Osteocyte (in vitro differentiated cells): ENCODE measurements around the gene FILIP1. TPM values are rescaled to one million over a fixed set of nuclear protein-coding genes. Genes with fewer than 3 reads are reported as not detected.

Experiments
- DNase-seq: peaks from one replicate; pipeline ENCODE4 v3.0.0; 2021; ENCODE audit warnings: mixed read lengths; ENCODE audit not compliant: unreplicated experiment; ENCODE audit errors: extremely low spot score
- H3K27ac Mint-ChIP-seq: one replicate; pipeline ENCODE4 v1.8.0; 2021; ENCODE audit warnings: mild to moderate bottlenecking, mixed read lengths; ENCODE audit not compliant: unreplicated experiment
- H3K27me3 Mint-ChIP-seq: one replicate; pipeline ENCODE4 v1.8.0; 2021; ENCODE audit warnings: mixed read lengths; ENCODE audit not compliant: unreplicated experiment
- H3K36me3 Mint-ChIP-seq: one replicate; pipeline ENCODE4 v1.8.0; 2021; ENCODE audit warnings: mixed read lengths; ENCODE audit not compliant: unreplicated experiment
- H3K4me1 Mint-ChIP-seq: one replicate; pipeline ENCODE4 v1.8.0; 2021; ENCODE audit warnings: mixed read lengths; ENCODE audit not compliant: unreplicated experiment
- H3K4me3 Mint-ChIP-seq: one replicate; pipeline ENCODE4 v1.8.0; 2021; ENCODE audit warnings: mild to moderate bottlenecking, moderate library complexity, mixed read lengths; ENCODE audit not compliant: unreplicated experiment
- H3K9me3 Mint-ChIP-seq: one replicate; pipeline ENCODE4 v1.8.0; 2021; ENCODE audit warnings: mixed read lengths; ENCODE audit not compliant: unreplicated experiment
- CTCF ChIP-seq: fragments of 200-600 bp; sonication (generic); IDR thresholded peaks from 2 replicates; pipeline ENCODE4 v1.5.0; 2021; ENCODE audit warnings: antibody characterized with exemption, mild to moderate bottlenecking, moderate library complexity
- total RNA-seq: library from RNA; stranded (reverse); gene quantifications from 2 replicates; pipeline ENCODE4 v1.2.1, GENCODE V29; 2021

The FILIP1 gene
- total RNA-seq, 1 donor from 2014 or later: 0.05 TPM

- H3K27ac Mint-ChIP-seq: no peak overlapping the region
- H3K4me1 Mint-ChIP-seq: peaks cover 14% of the 10 kb centered on the region
- H3K4me3 Mint-ChIP-seq: no peak overlapping the region
- no peak for TF ChIP-seq CTCF
- DNase-seq: no peak
- H3K36me3 Mint-ChIP-seq: no peaks in the 10 kb centered on the region
- no peaks in the 10 kb centered on the region for H3K9me3 Mint-ChIP-seq
- peaks cover 25% of the 10 kb centered on the region for H3K27me3 Mint-ChIP-seq
Observed at GRCh38 chr6:75353644-75354043, 140.0 kb downstream of the FILIP1 start.

DNA sequence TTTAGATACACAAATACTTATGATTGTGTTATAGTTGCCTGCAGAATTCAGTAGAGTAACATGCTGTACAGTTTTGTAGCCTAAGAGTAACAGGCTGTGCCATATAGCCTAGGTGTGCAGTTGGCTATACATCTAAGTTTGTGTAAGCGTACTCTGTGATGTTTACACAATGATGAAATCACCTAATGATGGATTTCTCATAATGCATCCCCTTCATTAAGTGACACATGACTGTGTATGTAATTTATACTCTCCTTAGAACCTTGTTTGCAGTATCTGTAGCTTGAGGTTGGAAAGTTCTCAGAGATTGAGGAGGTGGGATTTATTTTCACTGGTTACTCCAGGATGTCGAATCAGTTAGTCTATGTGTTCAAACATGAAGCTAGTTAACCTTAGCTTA lies 142.0 kb downstream of the FILIP1 start:
- Mint-ChIP-seq H3K9me3 (no peaks in the 10 kb centered on the region), H3K27ac (no peak overlapping the region), H3K36me3 (no peaks in the 10 kb centered on the region), H3K4me1 (peaks cover 16% of the 10 kb centered on the region), H3K27me3 (peaks cover 23% of the 10 kb centered on the region), H3K4me3 (no peak overlapping the region)
- DNase-seq: no peak
- TF ChIP-seq CTCF: no peak

DNA sequence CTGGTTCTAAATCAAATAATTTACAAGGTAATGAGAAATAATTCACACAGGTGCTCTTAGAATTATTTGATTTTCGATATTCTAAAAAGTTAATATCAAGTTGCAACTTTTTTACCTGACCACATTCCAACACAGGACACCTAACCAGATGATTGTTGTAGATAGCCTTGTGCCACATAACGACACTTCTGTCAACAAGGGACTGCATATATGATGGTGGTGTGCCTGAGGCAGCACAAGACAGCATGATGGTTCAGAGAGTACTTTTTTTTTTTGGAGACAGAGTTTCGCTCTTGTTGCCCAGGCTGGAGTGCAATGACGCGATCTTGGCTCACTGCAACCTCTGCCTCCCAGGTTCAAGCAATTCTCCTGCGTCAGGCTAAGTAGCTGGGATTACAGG lies 142.8 kb downstream of the FILIP1 start:
- Mint-ChIP-seq H3K27ac (no peak overlapping the region), H3K9me3 (no peaks in the 10 kb centered on the region)
- TF ChIP-seq CTCF: no peak

DNA sequence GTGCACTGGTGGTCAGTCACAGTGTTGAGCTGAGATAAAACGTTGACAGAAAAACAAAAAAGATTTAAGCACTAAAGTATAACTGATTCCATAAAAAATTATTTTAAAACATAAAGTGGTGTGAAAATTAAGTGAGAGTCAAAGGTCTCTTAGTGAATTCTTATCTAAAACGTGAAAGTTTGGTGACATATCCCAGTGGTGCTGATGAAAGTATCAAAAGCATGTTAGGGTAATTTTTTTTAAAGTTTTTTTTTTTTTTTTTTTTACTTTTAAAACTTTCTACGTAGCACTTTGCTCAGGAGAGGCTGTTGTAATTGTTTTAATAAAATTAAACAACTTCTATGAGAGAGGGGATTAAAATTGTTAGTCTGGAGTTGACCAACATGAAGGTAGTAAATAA lies 143.4 kb downstream of the FILIP1 start:
- Mint-ChIP-seq H3K4me3 (no peak overlapping the region), H3K27ac (no peak overlapping the region), H3K27me3 (peaks cover 23% of the 10 kb centered on the region), H3K9me3 (no peaks in the 10 kb centered on the region), H3K4me1 (peaks cover 16% of the 10 kb centered on the region), H3K36me3 (no peaks in the 10 kb centered on the region)
- DNase-seq: no peak
- TF ChIP-seq CTCF: no peak

More for the DNA sequence above, 142.8 kb downstream of the FILIP1 start:
- no peak overlapping the region for H3K4me3 Mint-ChIP-seq
- peaks cover 23% of the 10 kb centered on the region for H3K27me3 Mint-ChIP-seq
- peaks cover 16% of the 10 kb centered on the region for H3K4me1 Mint-ChIP-seq
- H3K36me3 Mint-ChIP-seq: no peaks in the 10 kb centered on the region
- DNase-seq: no peak

DNA sequence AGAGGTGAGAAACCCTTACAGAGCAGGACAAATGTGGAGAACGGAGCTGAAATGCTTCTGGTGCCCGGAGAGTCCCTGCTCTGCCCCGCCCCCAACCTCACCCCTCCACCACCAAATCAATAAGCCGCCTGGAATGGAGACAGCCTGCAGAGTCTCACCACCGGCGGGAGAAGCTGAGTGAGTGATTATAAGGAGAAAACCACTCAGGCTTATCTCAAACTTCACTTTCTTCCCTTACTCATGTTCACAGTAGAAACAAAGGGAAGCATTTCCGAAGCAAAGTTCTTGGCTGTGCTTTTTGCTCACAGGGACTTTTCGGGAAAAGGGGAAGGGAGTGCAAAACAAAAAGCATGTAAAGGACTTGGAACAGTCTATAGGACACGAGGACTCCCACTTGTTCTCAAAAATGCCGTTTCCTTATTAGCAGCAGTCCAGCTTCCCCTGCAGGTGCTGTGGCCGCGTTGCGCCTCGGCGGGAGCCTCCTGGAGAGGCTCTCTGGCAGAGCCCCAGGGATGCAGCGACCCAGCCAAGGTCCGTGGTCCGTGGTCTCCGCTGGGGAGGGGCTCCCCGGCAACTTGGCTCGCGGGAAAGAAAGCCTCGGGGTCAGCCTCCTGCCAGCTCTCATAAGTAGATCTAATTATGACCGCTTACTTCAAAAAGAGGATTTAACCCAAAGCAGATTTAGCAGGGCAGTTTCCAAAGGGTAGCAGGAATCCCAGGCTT lies 144.2 kb downstream of the FILIP1 start:
- Mint-ChIP-seq H3K27me3 (peaks cover 23% of the 10 kb centered on the region), H3K4me3 (peak overlapping the region; percentile 68), H3K4me1 (peaks cover 16% of the 10 kb centered on the region), H3K9me3 (no peaks in the 10 kb centered on the region), H3K36me3 (no peaks in the 10 kb centered on the region), H3K27ac (no peak overlapping the region)
- TF ChIP-seq CTCF: peak; percentile 22
- DNase-seq: no peak
